HG03460 (cell line): ENCODE data around the gene PSMD13.
"Not testable (repeated sequence)": the region's sequence is repeated elsewhere in the genome, so short reads cannot be mapped to it uniquely, and the experiment has no call there.

Experiments used
- ATAC-seq: cut with Tn5 transposase; IDR thresholded peaks from one replicate; pipeline ENCODE4 v1.9.1; 2021; ENCODE audit not compliant: unreplicated experiment

The PSMD13 gene

GRCh38 chr11:216081-216974, 20.4 kb upstream of the PSMD13 start:
- no peak for ATAC-seq

GRCh38 chr11:217704-218103, 19.1 kb upstream of the PSMD13 start:
- no peak for ATAC-seq

- ATAC-seq = no peak
These were observed 17.8 kb upstream of the PSMD13 start for GRCh38 chr11:218815-219593.

- ATAC-seq = not testable (repeated sequence)
These were observed 16.0 kb upstream of the PSMD13 start for GRCh38 chr11:220641-221215.

- no peak for ATAC-seq
These were observed 15.2 kb upstream of the PSMD13 start for GRCh38 chr11:221539-221938.

GRCh38 chr11:221998-222789, 14.6 kb upstream of the PSMD13 start:
- no peak for ATAC-seq

GRCh38 chr11:223026-223789, 13.6 kb upstream of the PSMD13 start:
- no peak for ATAC-seq

- no peak for ATAC-seq
These were observed 12.9 kb upstream of the PSMD13 start for GRCh38 chr11:223884-224283.

GRCh38 chr11:224424-224823, 12.4 kb upstream of the PSMD13 start:
- no peak for ATAC-seq

- no peak for ATAC-seq
These were observed 10.9 kb upstream of the PSMD13 start for GRCh38 chr11:225734-226453.

GRCh38 chr11:227824-228379, 8.9 kb upstream of the PSMD13 start:
- no peak for ATAC-seq

- ATAC-seq = no peak
These were observed 6.3 kb upstream of the PSMD13 start for GRCh38 chr11:230431-230830.

GRCh38 chr11:232783-233565, 3.8 kb upstream of the PSMD13 start:
- ATAC-seq = no peak

GRCh38 chr11:235180-235579, 1.6 kb upstream of the PSMD13 start:
- ATAC-seq = no peak

GRCh38 chr11:235609-235996, 1.2 kb upstream of the PSMD13 start:
- ATAC-seq = peak; percentile 13

- ATAC-seq = peak; percentile 84
These were observed 591 bp upstream of the PSMD13 start, which contains the start of gene SIRT3 for GRCh38 chr11:235997-236773. Gene SIRT3 (minus strand): TSS chr11:236342. CDS start chr11:236328, 14 bp downstream.

GRCh38 chr11:238346-238745, 1.6 kb downstream of the PSMD13 start:
- not testable (repeated sequence) for ATAC-seq

GRCh38 chr11:240315-240714, 3.5 kb downstream of the PSMD13 start:
- no peak for ATAC-seq
